SU-DHL-6 (cell line): Measurements from ENCODE around the gene GNPTAB.
"Not testable (repeated sequence)": the region's sequence is repeated elsewhere in the genome, so short reads cannot be mapped to it uniquely, and the experiment has no call there.

Source experiments
- H2AFZ ChIP-seq: fragments of 200-600 bp; sonication (generic); 2 replicates; pipeline ENCODE4 v1.6.1; 2014; ENCODE audit warnings: low read depth, mild to moderate bottlenecking, moderate library complexity, mixed read lengths, antibody characterized with exemption, low read length; ENCODE audit not compliant: severe bottlenecking
- H3F3A ChIP-seq: fragments of 200-600 bp; shearing (Covaris generic); 2 replicates; pipeline ENCODE4 v1.6.0; 2016; ENCODE audit warnings: antibody characterized with exemption, mild to moderate bottlenecking; ENCODE audit not compliant: insufficient read depth
- H3K27ac ChIP-seq: fragments of 200-600 bp; sonication (generic); 2 replicates; pipeline ENCODE4 v1.5.1; 2016; ENCODE audit warnings: low read depth, mild to moderate bottlenecking, low read length, moderate library complexity, mixed read lengths
- H3K27me3 ChIP-seq: fragments of 200-600 bp; sonication (generic), shearing (Covaris generic); 2 replicates; pipeline ENCODE4 v1.6.0; 2014; ENCODE audit warnings: mild to moderate bottlenecking, low read length
- H3K36me3 ChIP-seq: fragments of 200-600 bp; sonication (generic); 2 replicates; pipeline ENCODE4 v1.6.1; 2014; ENCODE audit warnings: mild to moderate bottlenecking, low read length, mixed read lengths
- H3K4me2 ChIP-seq: fragments of 300-600, 200-600 bp; shearing (Covaris generic), sonication (generic); 2 replicates; pipeline ENCODE4 v1.6.0; 2014; ENCODE audit warnings: low read length, low read depth, mild to moderate bottlenecking; ENCODE audit not compliant: poor library complexity, severe bottlenecking
- H3K4me3 ChIP-seq: fragments of 200-600 bp; sonication (generic); 2 replicates; pipeline ENCODE4 v1.5.1; 2014; ENCODE audit warnings: antibody characterized with exemption, low read length, mild to moderate bottlenecking, mixed read lengths; ENCODE audit not compliant: insufficient read depth, poor library complexity, severe bottlenecking
- H3K79me2 ChIP-seq: fragments of 200-600 bp; sonication (generic); 2 replicates; pipeline ENCODE4 v1.6.1; 2014; ENCODE audit warnings: mild to moderate bottlenecking, low read length, moderate library complexity; ENCODE audit not compliant: insufficient read depth
- H3K9ac ChIP-seq: fragments of 200-600 bp; sonication (generic); 2 replicates; pipeline ENCODE4 v1.7.0; 2014; ENCODE audit warnings: mild to moderate bottlenecking, low read length
- H3K9me2 ChIP-seq: fragments of 200-600 bp; sonication (generic); replicated peaks from 2 replicates; pipeline ENCODE4 v1.6.1; 2014; ENCODE audit warnings: low read length; ENCODE audit not compliant: insufficient read depth
- H3K9me3 ChIP-seq: fragments of 200-600 bp; sonication (generic); 2 replicates; pipeline ENCODE4 v1.6.1; 2014; ENCODE audit warnings: low read length, mixed read lengths; ENCODE audit not compliant: insufficient read depth
- H4K20me1 ChIP-seq: fragments of 200-600 bp; sonication (generic); 2 replicates; pipeline ENCODE4 v1.6.1; 2014; ENCODE audit warnings: low read depth, mild to moderate bottlenecking, antibody characterized with exemption, low read length, moderate library complexity, mixed read lengths
- CTCF ChIP-seq: fragments of 200-600 bp; sonication (generic); IDR thresholded peaks from one replicate; pipeline ENCODE4 v1.5.1; 2017; ENCODE audit warnings: antibody characterized with exemption, mild to moderate bottlenecking, low read length, moderate library complexity; ENCODE audit not compliant: insufficient read depth, poor library complexity, severe bottlenecking
- EZH2phosphoT487 ChIP-seq: fragments of 200-600 bp; sonication (generic), shearing (Covaris generic); conservative IDR thresholded peaks from 2 replicates; pipeline ENCODE4 v1.6.1; 2018; ENCODE audit warnings: mild to moderate bottlenecking, antibody characterized with exemption, low read length, moderate library complexity, mixed read lengths

GNPTAB gene

GRCh38 chr12:101870925-101871324 is 40.2 kb upstream of the GNPTAB start:
- Histone ChIP-seq H3K4me2 (no peak overlapping the region), H3K36me3 (no peaks in the 10 kb centered on the region), H4K20me1 (no peaks in the 10 kb centered on the region), H3K9me3 (no peaks in the 10 kb centered on the region), H3K4me3 (no peak overlapping the region), H3K27ac (no peak overlapping the region), H3K9me2 (no peaks in the 10 kb centered on the region), H3K79me2 (no peaks in the 10 kb centered on the region), H3K27me3 (no peaks in the 10 kb centered on the region), H2AFZ (no peak overlapping the region), H3K9ac (no peak overlapping the region), H3F3A (no peaks in the 10 kb centered on the region)
- no peak for TF ChIP-seq CTCF
- TF ChIP-seq EZH2phosphoT487 = no peak

DNA sequence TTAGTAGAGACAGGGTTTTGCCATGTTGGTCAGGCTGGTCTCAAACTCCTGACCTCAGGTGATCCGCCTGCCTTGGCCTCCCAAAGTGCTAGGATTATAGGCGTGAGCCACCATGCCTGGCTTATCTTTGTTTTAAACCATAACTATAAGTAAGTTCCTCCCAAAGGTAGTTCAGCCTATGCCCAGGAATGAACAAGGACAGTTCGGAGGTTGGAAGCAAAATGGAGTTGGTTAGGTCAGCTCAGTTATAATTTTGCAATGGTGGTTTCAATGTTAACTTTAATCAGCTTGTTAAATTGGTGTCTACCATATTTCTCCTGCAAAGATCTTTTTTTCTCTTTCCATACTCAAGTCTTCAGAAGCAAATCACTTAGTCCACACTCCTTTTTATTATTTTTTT is 36.9 kb upstream of the GNPTAB start:
- H3K9ac ChIP-seq, H3K27ac ChIP-seq: not testable (repeated sequence)

DNA sequence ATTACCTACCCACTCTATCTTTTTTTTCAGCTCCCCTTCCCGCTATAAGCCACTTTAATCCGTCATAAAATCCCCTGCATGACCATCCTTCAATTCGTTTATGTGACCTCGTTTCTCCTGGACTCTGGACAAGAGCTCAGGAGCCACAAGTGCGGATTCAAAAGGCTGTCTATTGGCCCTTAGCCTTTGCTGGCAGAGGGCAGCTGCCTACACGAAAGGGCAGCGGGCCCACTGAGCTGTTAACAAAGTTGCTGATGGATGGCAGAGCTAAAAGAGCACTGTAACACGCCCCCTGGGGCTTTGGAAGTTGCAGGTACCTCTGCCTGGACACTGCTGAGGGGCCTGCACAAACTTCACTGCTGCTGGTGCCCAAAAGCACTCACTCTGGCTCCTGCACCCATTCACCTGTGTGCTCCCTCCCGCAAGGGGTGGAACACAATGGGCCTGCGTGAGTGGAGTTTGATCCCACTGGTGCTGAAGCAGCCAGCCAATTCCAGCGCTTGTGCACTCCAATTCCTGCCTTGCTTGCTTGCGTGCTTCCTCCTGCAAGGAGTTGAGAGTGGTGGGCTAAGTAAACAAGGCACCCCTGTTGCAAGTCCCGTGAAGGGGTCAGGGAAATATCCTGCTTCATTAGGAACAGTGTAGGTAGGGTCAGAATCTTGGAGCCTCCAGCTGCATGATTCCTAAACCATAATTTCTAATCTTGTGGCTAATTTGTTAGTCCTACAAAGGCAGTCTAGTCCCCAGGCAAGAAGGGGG is 36.0 kb upstream of the GNPTAB start:
- no peak overlapping the region for H3K9ac ChIP-seq
- no peaks in the 10 kb centered on the region for H3K36me3 ChIP-seq
- H2AFZ ChIP-seq = no peak overlapping the region
- TF ChIP-seq EZH2phosphoT487 = no peak
- no peak for TF ChIP-seq CTCF
- H3K9me3 ChIP-seq = no peaks in the 10 kb centered on the region
- no peaks in the 10 kb centered on the region for H3K79me2 ChIP-seq
- no peaks in the 10 kb centered on the region for H3F3A ChIP-seq
- no peaks in the 10 kb centered on the region for H4K20me1 ChIP-seq
- no peaks in the 10 kb centered on the region for H3K27me3 ChIP-seq
- no peak overlapping the region for H3K27ac ChIP-seq
- no peak overlapping the region for H3K4me2 ChIP-seq
- no peak overlapping the region for H3K4me3 ChIP-seq
- H3K9me2 ChIP-seq = no peaks in the 10 kb centered on the region

More for the DNA sequence above, 36.9 kb upstream of the GNPTAB start:
- H3K36me3 ChIP-seq, H3K9me3 ChIP-seq, H3F3A ChIP-seq, H3K9me2 ChIP-seq, H3K79me2 ChIP-seq, H3K4me2 ChIP-seq, H2AFZ ChIP-seq, H3K27me3 ChIP-seq, H4K20me1 ChIP-seq, H3K4me3 ChIP-seq: not testable (repeated sequence)

DNA sequence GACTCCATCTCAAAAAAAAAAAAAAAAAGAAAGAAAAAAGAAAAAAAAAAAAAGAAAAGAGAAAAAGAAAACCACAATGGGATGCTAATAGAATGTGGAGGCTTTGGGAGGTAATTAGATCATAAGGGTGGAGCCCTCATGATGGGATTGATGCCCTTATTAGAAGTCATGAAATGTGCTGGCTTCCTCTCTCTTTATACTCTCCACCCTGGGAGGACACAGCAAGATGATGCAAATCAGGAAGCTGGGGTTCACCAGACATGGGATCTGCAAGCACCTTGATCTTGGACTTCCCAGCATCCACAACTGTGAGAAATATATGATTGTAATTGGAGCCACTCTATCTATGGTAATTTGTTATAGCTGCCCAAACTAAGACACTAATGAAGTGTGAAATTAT is 33.2 kb upstream of the GNPTAB start:
- Histone ChIP-seq H3K4me3 (no peak overlapping the region), H3K27ac (no peak overlapping the region), H3K79me2 (no peaks in the 10 kb centered on the region), H3F3A (no peaks in the 10 kb centered on the region), H3K9me2 (no peaks in the 10 kb centered on the region), H3K9ac (no peak overlapping the region), H3K9me3 (no peaks in the 10 kb centered on the region), H2AFZ (no peak overlapping the region), H3K4me2 (no peak overlapping the region), H3K36me3 (no peaks in the 10 kb centered on the region), H3K27me3 (no peaks in the 10 kb centered on the region), H4K20me1 (no peaks in the 10 kb centered on the region)
- TF ChIP-seq CTCF = no peak
- TF ChIP-seq EZH2phosphoT487 = no peak
